ENCODE results near the gene ANKS1A. TPM values are rescaled to one million over a fixed set of nuclear protein-coding genes. Genes with fewer than 3 reads are reported as not detected.

The ANKS1A gene
- total and polyA plus RNA-seq, 2 of the 4 experiments (the other 2 are of a cell fraction): 7.2 to 7.5 TPM

DNA sequence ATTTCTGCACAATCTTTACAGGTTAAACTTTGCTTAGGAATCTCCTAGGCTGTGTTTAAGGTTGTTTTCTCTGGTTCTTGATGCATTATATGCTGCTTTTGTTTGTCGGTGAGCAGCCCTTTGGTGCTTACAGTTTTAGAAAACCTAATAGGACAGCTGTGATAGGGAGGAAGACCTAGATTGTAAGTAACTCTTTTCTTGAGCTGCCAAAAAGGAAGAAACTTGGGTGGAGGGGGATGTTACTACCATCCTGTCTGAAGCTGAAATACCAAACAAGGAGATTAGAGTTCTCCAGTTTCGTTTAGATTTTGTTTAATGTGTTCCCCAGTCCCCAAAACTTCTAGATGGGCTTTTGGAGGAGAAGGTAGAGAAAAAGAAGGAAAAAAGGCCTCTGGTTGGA lies 72.0 kb downstream of the ANKS1A start:
- no peak overlapping the region for H2AFZ ChIP-seq (replicated peaks; ENCODE audit: low read length, poor library complexity)
- POLR2A ChIA-PET (ENCODE audit: unreplicated experiment): no interaction called here
- H3K27me3 ChIP-seq (ENCODE audit: control insufficient read depth, insufficient read depth, low read length): no peaks in the 10 kb centered on the region
- no peaks in the 10 kb centered on the region for H3K4me1 ChIP-seq (ENCODE audit: control insufficient read depth, insufficient read depth, low read length)
- H2BK20ac ChIP-seq (ENCODE audit: low read depth, low read length): no peak overlapping the region
- no peak overlapping the region for H2BK15ac ChIP-seq (ENCODE audit: low read depth, low read length)
- no peak overlapping the region for H3K4ac ChIP-seq (ENCODE audit: low read depth, low read length)
- no peak overlapping the region for H3K23ac ChIP-seq (ENCODE audit: low read depth, low read length)
- intact Hi-C loops (cut with micrococcal nuclease) (no loop called here), dilution Hi-C loops (cut with HindIII; ENCODE audit: low sequenced_read_pairs, unreplicated experiment) (no loop called here), in situ Hi-C loops (cut with MboI; ENCODE audit: low sequenced_read_pairs) (no loop called here)
- no peak overlapping the region for H3K56ac ChIP-seq (ENCODE audit: extremely low read depth, insufficient read depth, low read length)
- H2BK5ac ChIP-seq (ENCODE audit: low read depth, low read length, poor library complexity, severe bottlenecking): no peak overlapping the region
- H3K4me3 ChIP-seq (ENCODE audit: insufficient read depth, low read depth, low read length): no peak overlapping the region
- no peaks in the 10 kb centered on the region for H3K9me3 ChIP-seq (ENCODE audit: control insufficient read depth, insufficient read depth, low read length)
- no peak overlapping the region for H4K5ac ChIP-seq (ENCODE audit: low read depth, low read length)
- no peak overlapping the region for H3K9ac ChIP-seq (ENCODE audit: low read depth, low read length)
- CTCF ChIA-PET: interaction anchor here (0.6 to 0.9 kb wide), 2 partner anchors 26 to 30 kb away, joined by 3 read pairs; no protein-coding TSS in a partner anchor
- no peak overlapping the region for H2BK120ac ChIP-seq (ENCODE audit: low read depth, low read length)
- H3K27ac ChIP-seq (ENCODE audit: insufficient read depth, low read length): no peak overlapping the region
- no peak overlapping the region for H4K91ac ChIP-seq (ENCODE audit: insufficient read depth, low read depth, low read length)
- no peak overlapping the region for H3K14ac ChIP-seq (replicated peaks; ENCODE audit: low read depth, low read length)
- no peak for DNase-seq
- 0 out of 4 replicates have a peak, but pooled peaks cover 4% of the 10 kb centered on the region in 2 experiments for H3K79me1 ChIP-seq (ENCODE audit: low read depth in 1 of 2, low read length in 2 of 2)
- no peaks in the 10 kb centered on the region for H4K20me1 ChIP-seq (ENCODE audit: insufficient read depth, low read length)
- WGBS, 2 experiments (ENCODE audit: extremely low coverage in 2 of 2, insufficient read length in 1 of 2): no CpG with 5 or more reads among the region's 2 CpGs
- no peak for ATAC-seq (ENCODE audit: low read depth)
- H3K9me1 ChIP-seq (ENCODE audit: insufficient read depth, low read length): no peaks in the 10 kb centered on the region
- no peak overlapping the region for H3K18ac ChIP-seq (ENCODE audit: low read depth, low read length)
- no peak overlapping the region for H2AK9ac ChIP-seq (replicated peaks; ENCODE audit: low read depth, low read length, poor library complexity)
- no peak overlapping the region for H4K8ac ChIP-seq (ENCODE audit: low read depth in 2 of 2, low read length in 2 of 2)
- H3K36me3 ChIP-seq (ENCODE audit: control insufficient read depth, insufficient read depth, low read length): no peaks in the 10 kb centered on the region
- TF ChIP-seq, protein P1, sequence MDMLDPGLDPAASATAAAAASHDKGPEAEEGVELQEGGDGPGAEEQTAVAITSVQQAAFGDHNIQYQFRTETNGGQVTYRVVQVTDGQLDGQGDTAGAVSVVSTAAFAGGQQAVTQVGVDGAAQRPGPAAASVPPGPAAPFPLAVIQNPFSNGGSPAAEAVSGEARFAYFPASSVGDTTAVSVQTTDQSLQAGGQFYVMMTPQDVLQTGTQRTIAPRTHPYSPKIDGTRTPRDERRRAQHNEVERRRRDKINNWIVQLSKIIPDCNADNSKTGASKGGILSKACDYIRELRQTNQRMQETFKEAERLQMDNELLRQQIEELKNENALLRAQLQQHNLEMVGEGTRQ (IDR thresholded peaks at IDR 0.05; ENCODE audit: low read depth, low read length): no peak
- TF ChIP-seq MAZ (IDR thresholded peaks at IDR 0.05; ENCODE audit: borderline replicate concordance, low read depth, low read length) (no peak), MXI1 (IDR thresholded peaks at IDR 0.05; ENCODE audit: borderline replicate concordance, low read depth, low read length) (no peak), FOS (IDR thresholded peaks at IDR 0.05; ENCODE audit: low read depth, low read length) (no peak), BHLHE40 (IDR thresholded peaks at IDR 0.05; ENCODE audit: low read depth, low read length) (no peak), NFE2L2 (IDR thresholded peaks at IDR 0.05; ENCODE audit: low read depth, low read length) (no peak), MAFK (IDR thresholded peaks at IDR 0.05; ENCODE audit: low read depth, low read length) (no peak)
- no peak overlapping the region for H2AK5ac ChIP-seq (ENCODE audit: low read depth, low read length)
- BruUV-seq (replicated peaks): no TSS peak
- no peak overlapping the region for H3K4me2 ChIP-seq (ENCODE audit: low read depth, low read length)

All from IMR-90 (cell line).